Measurements from ENCODE around the gene LZTS2. TPM values are rescaled to one million over a fixed set of nuclear protein-coding genes. Genes with fewer than 3 reads are reported as not detected.

LZTS2 gene
- polyA plus RNA-seq, 1 donor from 2014 or later = 17.5 TPM

- H3K27ac Mint-ChIP-seq = peak overlapping the region in 2 of 3 donors; percentile 12 to 35
- peak overlapping the region in 1 of 4 donors; percentile 26 for H3K4me3 Mint-ChIP-seq
- H3K9me3 Mint-ChIP-seq = no peaks in the 10 kb centered on the region
- no peaks in the 10 kb centered on the region for H3K27me3 Mint-ChIP-seq
- peaks cover 8% of the 10 kb centered on the region for H3K36me3 Mint-ChIP-seq
- H3K4me1 Mint-ChIP-seq = peaks cover 5 to 9% (median 8%) of the 10 kb centered on the region in 3 donors
These were observed 36.5 kb downstream of the LZTS2 start for GRCh38 chr10:101035916-101036702.

- Mint-ChIP-seq H3K9me3 (no peaks in the 10 kb centered on the region), H3K4me3 (no peak overlapping the region), H3K4me1 (peaks cover 5 to 12% (median 9%) of the 10 kb centered on the region in 3 donors), H3K36me3 (peaks cover 8% of the 10 kb centered on the region), H3K27ac (no peak overlapping the region), H3K27me3 (no peaks in the 10 kb centered on the region)
These were observed 37.1 kb downstream of the LZTS2 start for GRCh38 chr10:101036726-101037125.

- H3K27me3 Mint-ChIP-seq = no peaks in the 10 kb centered on the region
- peaks cover 11 to 16% (median 15%) of the 10 kb centered on the region in 3 donors for H3K4me1 Mint-ChIP-seq
- H3K36me3 Mint-ChIP-seq = peaks cover 7% of the 10 kb centered on the region
- H3K9me3 Mint-ChIP-seq = no peaks in the 10 kb centered on the region
- H3K4me3 Mint-ChIP-seq = no peak overlapping the region
- no peak overlapping the region for H3K27ac Mint-ChIP-seq
These were observed 38.9 kb downstream of the LZTS2 start for GRCh38 chr10:101038484-101038883.

GRCh38 chr10:101040061-101040460 lies 40.5 kb downstream of the LZTS2 start:
- Mint-ChIP-seq H3K9me3 (no peaks in the 10 kb centered on the region), H3K36me3 (peaks cover 7% of the 10 kb centered on the region), H3K4me3 (peak overlapping the region in 1 of 4 donors; percentile 7), H3K27ac (no peak overlapping the region), H3K4me1 (peaks cover 11 to 17% (median 16%) of the 10 kb centered on the region in 3 donors), H3K27me3 (no peaks in the 10 kb centered on the region)

- Mint-ChIP-seq H3K36me3 (peaks cover 7% of the 10 kb centered on the region), H3K4me3 (peak overlapping the region in 1 of 4 donors; percentile 47), H3K27ac (peak overlapping the region in 1 of 3 donors; percentile 41), H3K4me1 (peaks cover 11 to 17% (median 16%) of the 10 kb centered on the region in 3 donors), H3K9me3 (no peaks in the 10 kb centered on the region), H3K27me3 (no peaks in the 10 kb centered on the region)
These were observed 41.2 kb downstream of the LZTS2 start for GRCh38 chr10:101040851-101041250.

GRCh38 chr10:101041252-101041761 lies 41.7 kb downstream of the LZTS2 start:
- H3K27me3 Mint-ChIP-seq = no peaks in the 10 kb centered on the region
- peak overlapping the region in 2 of 3 donors; percentile 41 for H3K27ac Mint-ChIP-seq
- H3K36me3 Mint-ChIP-seq = peaks cover 7% of the 10 kb centered on the region
- no peaks in the 10 kb centered on the region for H3K9me3 Mint-ChIP-seq
- peak overlapping the region in 1 of 4 donors; percentile 47 for H3K4me3 Mint-ChIP-seq
- peaks cover 11 to 17% (median 16%) of the 10 kb centered on the region in 3 donors for H3K4me1 Mint-ChIP-seq

DNA sequence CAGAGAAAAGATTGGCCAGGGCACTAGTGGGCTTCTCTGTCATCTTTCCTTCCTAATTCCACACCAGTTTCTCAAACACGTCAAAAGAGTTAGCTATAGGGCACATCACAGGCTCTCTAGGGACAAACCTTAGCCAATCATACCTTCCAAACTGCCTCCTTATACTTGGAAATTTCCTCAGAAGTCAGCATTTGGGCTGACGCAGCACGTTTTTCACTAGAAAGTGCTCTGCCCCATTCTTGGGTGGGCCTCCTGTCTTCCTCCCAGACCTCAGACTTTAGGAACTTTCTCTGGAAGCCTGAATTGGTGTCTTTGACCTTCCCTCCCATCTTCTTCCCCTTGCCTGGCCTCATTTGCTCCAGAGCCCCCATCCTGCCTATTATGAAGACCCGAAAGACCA lies 42.5 kb downstream of the LZTS2 start:
- Mint-ChIP-seq H3K36me3 (peaks cover 6% of the 10 kb centered on the region), H3K4me1 (peaks cover 11 to 17% (median 16%) of the 10 kb centered on the region in 3 donors), H3K9me3 (no peaks in the 10 kb centered on the region), H3K27me3 (peaks cover 5% of the 10 kb centered on the region), H3K27ac (peak overlapping the region in 1 of 3 donors; percentile 90), H3K4me3 (peak overlapping the region; percentile 97 to 100 (median 98))

DNA sequence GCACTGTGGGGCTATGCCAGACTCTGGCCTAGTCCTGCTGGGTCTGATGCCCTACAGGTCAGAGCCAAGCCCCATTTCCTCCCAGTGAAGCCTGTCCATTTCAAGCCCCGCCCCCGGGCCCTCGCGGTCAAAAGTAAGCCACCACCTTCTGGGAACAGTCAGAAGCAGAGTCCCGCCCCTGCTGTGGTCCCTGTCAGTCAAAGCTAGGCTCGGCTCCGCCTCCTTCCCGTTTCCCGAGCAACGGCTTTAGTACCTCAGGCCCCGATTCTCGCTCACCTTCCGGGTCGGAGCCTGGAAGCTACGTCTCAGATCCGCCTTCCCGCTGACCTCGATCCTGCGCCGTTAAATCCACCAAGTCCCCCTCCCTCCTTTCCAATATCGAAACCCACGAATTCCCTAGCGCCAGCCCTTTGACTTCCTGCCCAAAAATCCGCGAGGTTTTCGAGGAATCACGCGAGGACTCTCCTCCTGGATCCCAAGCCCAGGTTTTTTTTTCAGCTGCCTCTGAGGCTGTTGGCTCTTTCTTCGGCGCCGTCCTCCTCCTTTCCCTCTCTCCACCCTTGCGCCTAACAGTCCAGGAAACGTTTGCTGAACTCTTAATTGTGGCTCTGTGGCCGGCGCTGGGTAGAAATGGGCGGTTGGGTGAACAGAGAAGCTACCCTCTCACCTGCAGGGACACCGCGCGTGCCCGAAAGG lies 43.2 kb downstream of the LZTS2 start:
- Mint-ChIP-seq H3K4me1 (peaks cover 11 to 17% (median 16%) of the 10 kb centered on the region in 3 donors), H3K27me3 (peaks cover 6% of the 10 kb centered on the region), H3K4me3 (peak overlapping the region; percentile 97 to 100 (median 98)), H3K36me3 (peaks cover 3% of the 10 kb centered on the region), H3K27ac (peak overlapping the region; percentile 90 to 98 (median 96)), H3K9me3 (no peaks in the 10 kb centered on the region)

- Mint-ChIP-seq H3K27ac (peak overlapping the region; percentile 90 to 98 (median 96)), H3K4me1 (peaks cover 11 to 17% (median 16%) of the 10 kb centered on the region in 3 donors), H3K9me3 (no peaks in the 10 kb centered on the region), H3K27me3 (peaks cover 10% of the 10 kb centered on the region), H3K36me3 (no peaks in the 10 kb centered on the region), H3K4me3 (peak overlapping the region; percentile 97 to 100 (median 98))
These were observed 43.7 kb downstream of the LZTS2 start for GRCh38 chr10:101043363-101043707.

GRCh38 chr10:101044117-101044516 lies 44.5 kb downstream of the LZTS2 start:
- Mint-ChIP-seq H3K4me1 (peaks cover 11 to 17% (median 16%) of the 10 kb centered on the region in 3 donors), H3K27ac (no peak overlapping the region)

GRCh38 chr10:101046332-101047238 lies 47.0 kb downstream of the LZTS2 start:
- peaks cover 30% of the 10 kb centered on the region for H3K27me3 Mint-ChIP-seq
- peaks cover 16 to 17% (median 16%) of the 10 kb centered on the region in 3 donors for H3K4me1 Mint-ChIP-seq
- no peaks in the 10 kb centered on the region for H3K9me3 Mint-ChIP-seq
- H3K27ac Mint-ChIP-seq = no peak overlapping the region
- H3K4me3 Mint-ChIP-seq = no peak overlapping the region
- no peaks in the 10 kb centered on the region for H3K36me3 Mint-ChIP-seq

More at GRCh38 chr10:101044117-101044516, 44.5 kb downstream of the LZTS2 start:
- H3K9me3 Mint-ChIP-seq = no peaks in the 10 kb centered on the region
- peaks cover 17% of the 10 kb centered on the region for H3K27me3 Mint-ChIP-seq
- H3K36me3 Mint-ChIP-seq = no peaks in the 10 kb centered on the region
- peak overlapping the region in 2 of 4 donors; percentile 32 to 98 for H3K4me3 Mint-ChIP-seq

DNA sequence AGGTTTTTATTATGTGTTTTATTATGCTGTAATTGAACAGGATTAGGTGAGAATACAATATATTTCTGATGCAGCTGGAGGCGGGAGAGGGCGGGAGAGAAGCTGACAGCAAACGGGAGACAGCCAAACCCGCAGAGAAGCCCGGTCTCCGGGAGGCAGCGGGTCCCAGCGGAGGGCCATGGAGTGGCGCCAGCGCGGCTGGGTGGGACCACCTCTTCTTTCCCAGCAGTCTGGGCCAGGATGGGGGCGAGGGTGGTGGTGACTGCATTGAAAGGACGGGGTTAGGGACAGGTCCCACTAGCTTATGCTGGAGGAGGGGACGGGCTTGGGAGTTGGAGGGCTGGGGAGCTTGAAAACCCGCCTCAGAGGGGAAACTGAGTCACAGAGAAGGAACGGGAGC lies 47.7 kb downstream of the LZTS2 start:
- H3K36me3 Mint-ChIP-seq = no peaks in the 10 kb centered on the region
- H3K9me3 Mint-ChIP-seq = no peaks in the 10 kb centered on the region
- H3K27ac Mint-ChIP-seq = no peak overlapping the region
- peaks cover 30% of the 10 kb centered on the region for H3K27me3 Mint-ChIP-seq
- peaks cover 12 to 16% (median 15%) of the 10 kb centered on the region in 3 donors for H3K4me1 Mint-ChIP-seq
- H3K4me3 Mint-ChIP-seq = no peak overlapping the region

- Mint-ChIP-seq H3K4me1 (peaks cover 5 to 8% (median 5%) of the 10 kb centered on the region in 3 donors), H3K9me3 (no peaks in the 10 kb centered on the region), H3K4me3 (no peak overlapping the region), H3K36me3 (no peaks in the 10 kb centered on the region), H3K27me3 (peaks cover 30% of the 10 kb centered on the region), H3K27ac (no peak overlapping the region)
These were observed 48.6 kb downstream of the LZTS2 start for GRCh38 chr10:101047961-101048892.

Measured in IgD-negative memory B cell (primary cell).